GM23338 (cell line): ENCODE measurements around the gene TRAM2. TPM values are rescaled to one million over a fixed set of nuclear protein-coding genes. Genes with fewer than 3 reads are reported as not detected.

Experiments
- ATAC-seq: fragments of 200-7000 bp; cut with Tn5 transposase; 3 replicates; pipeline ENCODE4 v1.9.1; 2020
- DNase-seq: peaks from one replicate; pipeline ENCODE4 v3.0.0-alpha.2; 2015; ENCODE audit warnings: low spot score
- H2AFZ ChIP-seq: fragments of 200-600 bp; sonication (generic); 2 replicates; pipeline ENCODE4 v1.8.0; 2016; ENCODE audit warnings: antibody characterized with exemption, mild to moderate bottlenecking, moderate library complexity
- H3F3A ChIP-seq: fragments of 200-600 bp; sonication (generic); replicated peaks from 2 replicates; pipeline ENCODE4 v1.8.0; 2017; ENCODE audit warnings: antibody characterized with exemption, mixed run types, low read depth
- H3K27ac ChIP-seq: fragments of 200-600 bp; sonication (generic); 2 replicates; pipeline ENCODE4 v1.6.1; 2016; ENCODE audit warnings: low read depth
- H3K27me3 ChIP-seq: fragments of 200-600 bp; sonication (generic); 2 replicates; pipeline ENCODE4 v1.8.0; 2016; ENCODE audit warnings: mild to moderate bottlenecking, mixed run types, moderate library complexity; ENCODE audit not compliant: insufficient read depth
- H3K36me3 ChIP-seq: fragments of 200-600 bp; sonication (generic); 2 replicates; pipeline ENCODE4 v1.8.0; 2016; ENCODE audit warnings: mild to moderate bottlenecking; ENCODE audit not compliant: insufficient read depth
- H3K4me1 ChIP-seq: fragments of 200-600 bp; sonication (generic); 2 replicates; pipeline ENCODE4 v1.8.0; 2016; ENCODE audit warnings: mild to moderate bottlenecking, moderate library complexity; ENCODE audit not compliant: insufficient read depth
- H3K4me2 ChIP-seq: fragments of 200-600 bp; sonication (generic); 2 replicates; pipeline ENCODE4 v1.7.1; 2017; ENCODE audit warnings: mixed run types
- H3K4me3 ChIP-seq: fragments of 200-600 bp; sonication (generic); 2 replicates; pipeline ENCODE4 v1.6.1; 2016; ENCODE audit warnings: mixed run types
- H3K79me2 ChIP-seq: fragments of 200-600 bp; sonication (generic); replicated peaks from 2 replicates; pipeline ENCODE4 v1.8.0; 2017; ENCODE audit warnings: mild to moderate bottlenecking; ENCODE audit not compliant: insufficient read depth
- H3K9me2 ChIP-seq: fragments of 200-600 bp; sonication (generic); 2 replicates; pipeline ENCODE4 v1.8.0; 2017; ENCODE audit not compliant: insufficient read depth
- H4K20me1 ChIP-seq: fragments of 200-600 bp; sonication (generic); replicated peaks from 2 replicates; pipeline ENCODE4 v1.8.0; 2017; ENCODE audit warnings: mild to moderate bottlenecking; ENCODE audit not compliant: insufficient read depth
- H3K27ac Mint-ChIP-seq: 2 replicates; pipeline ENCODE4 v1.8.0; 2020; ENCODE audit warnings: inconsistent platforms, mild to moderate bottlenecking, moderate library complexity, mixed read lengths
- H3K27me3 Mint-ChIP-seq: 3 replicates; pipeline ENCODE4 v1.8.0; 2022; ENCODE audit warnings: low read depth, mild to moderate bottlenecking, moderate library complexity, mixed read lengths, inconsistent platforms; ENCODE audit not compliant: insufficient read depth, poor library complexity
- H3K36me3 Mint-ChIP-seq: 3 replicates; pipeline ENCODE4 v1.8.0; 2021; ENCODE audit warnings: low read depth, mild to moderate bottlenecking, inconsistent platforms, moderate library complexity, mixed read lengths
- H3K4me1 Mint-ChIP-seq: 3 replicates; pipeline ENCODE4 v1.8.0; 2020; ENCODE audit warnings: mild to moderate bottlenecking, inconsistent platforms, mixed read lengths
- H3K4me3 Mint-ChIP-seq: 3 replicates; pipeline ENCODE4 v1.8.0; 2021; ENCODE audit warnings: moderate library complexity, mild to moderate bottlenecking, inconsistent platforms, mixed read lengths
- H3K9me3 Mint-ChIP-seq: 3 replicates; pipeline ENCODE4 v1.8.0; 2020; ENCODE audit warnings: moderate library complexity, mild to moderate bottlenecking, inconsistent platforms, mixed read lengths
- CREB1 ChIP-seq: fragments of 250-450 bp; sonication (Bioruptor Pico); IDR thresholded peaks from 2 replicates; pipeline ENCODE4 v1.5.0; 2020; ENCODE audit warnings: low read depth, mild to moderate bottlenecking, moderate library complexity
- CTCF ChIP-seq, 2 experiments: fragments of 200-600 bp in 1 of 2; sonication (generic) in 1 of 2; conservative IDR thresholded peaks; 2 replicates each; pipeline versions ENCODE4 v1.5.1 to v1.6.1; 2016 to 2017; ENCODE audit warnings: antibody characterized with exemption in 2 of 2, low read depth in 2 of 2, mild to moderate bottlenecking in 2 of 2, moderate library complexity in 1 of 2
- EZH2 ChIP-seq: fragments of 200-600 bp; sonication (generic); IDR thresholded peaks from one replicate; pipeline ENCODE4 v1.8.0; 2017; ENCODE audit warnings: antibody characterized with exemption, mild to moderate bottlenecking, low read depth; ENCODE audit not compliant: unreplicated experiment
- STAT1 ChIP-seq: IDR thresholded peaks from one replicate; pipeline ENCODE4 v1.6.1; 2016; ENCODE audit warnings: antibody characterized with exemption; ENCODE audit not compliant: unreplicated experiment
- ZNF114 ChIP-seq: fragments of 250-450 bp; sonication (Bioruptor Pico); IDR thresholded peaks from 2 replicates; pipeline ENCODE4 v1.5.0; 2020; ENCODE audit warnings: mild to moderate bottlenecking, moderate library complexity
- ZNF462 ChIP-seq: fragments of 250-450 bp; sonication (Bioruptor Pico); IDR thresholded peaks from 2 replicates; pipeline ENCODE4 v1.5.0; 2020; ENCODE audit warnings: mild to moderate bottlenecking, moderate library complexity
- polyA plus RNA-seq: library from polyadenylated mRNA; unstranded; fragments of >200 nt; fragmentation: Nextera tagmentation; extraction: Ambion mirVana; gene quantifications from 2 replicates; pipeline ENCODE4 v1.2.1, GENCODE V29; 2016
- total RNA-seq: library from RNA; depleted of rRNA; stranded (reverse); fragments of >200 nt; shearing (Covaris generic); gene quantifications from 2 replicates; pipeline ENCODE4 v1.2.3, GENCODE V29; 2014

TRAM2 gene
- total and polyA plus RNA-seq, 2 experiments from 2014 or later: 4.0 to 14.0 TPM

- TF ChIP-seq ZNF462 (no peak), STAT1 (no peak), EZH2 (no peak)
Observed at GRCh38 chr6:52598824-52599190, 21.9 kb upstream of the TRAM2 start (continued).

GRCh38 chr6:52598123-52598823 lies 21.4 kb upstream of the TRAM2 start:
- Histone ChIP-seq H2AFZ (peak overlapping the region; percentile 75), H3K4me3 (no peak overlapping the region), H3K4me2 (peak overlapping the region; percentile 30; the same call in 1 of the 2 replicates), H3K36me3 (no peaks in the 10 kb centered on the region), H4K20me1 (no peaks in the 10 kb centered on the region), H3K27ac (no peak overlapping the region), H3K4me1 (no peaks in the 10 kb centered on the region; the same call in 1 of the 2 replicates), H3F3A (no peaks in the 10 kb centered on the region), H3K27me3 (no peaks in the 10 kb centered on the region), H3K79me2 (no peaks in the 10 kb centered on the region), H3K9me2 (no peaks in the 10 kb centered on the region)
- Mint-ChIP-seq H3K36me3 (no peaks in the 10 kb centered on the region), H3K4me3 (peak overlapping the region; percentile 54), H3K27me3 (peaks cover 8% of the 10 kb centered on the region), H3K4me1 (peaks cover 22% of the 10 kb centered on the region), H3K9me3 (no peaks in the 10 kb centered on the region), H3K27ac (peak overlapping the region; percentile 85)
- DNase-seq (peak; percentile 97), ATAC-seq (peak; percentile 89)
- TF ChIP-seq CTCF (conservative IDR thresholded peaks at IDR 0.05; ENCODE audit: low read depth in 2 of 2): peak; percentile 85 to 91
- peak; percentile 97 for TF ChIP-seq CREB1 (CRISPR knock-in tag)
- no peak for TF ChIP-seq STAT1
- TF ChIP-seq ZNF114 (CRISPR knock-in tag): no peak
